Right atrium auricular region (tissue), 2 donors: ENCODE measurements around the gene MAP7. TPM values are rescaled to one million over a fixed set of nuclear protein-coding genes. Genes with fewer than 3 reads are reported as not detected.
A peak's percentile ranks its signal among the peaks of the same experiment; 100 is the strongest.

Source experiments
- DNase-seq: peaks from one replicate; pipeline ENCODE4 v3.0.0-alpha.2; 2019; ENCODE audit warnings: low spot score
- H3K27ac ChIP-seq, 2 donors: fragments of 200-600 bp; sonication (generic); 1 replicate in 1 of 2; 2 replicates in 1 of 2; pipeline ENCODE4 v1.5.1; 2016 to 2019
- H3K27me3 ChIP-seq, 2 donors: fragments of 200-600 bp; sonication (generic); one replicate each; pipeline versions ENCODE4 v1.5.1 to v1.6.0; 2017 to 2019
- H3K36me3 ChIP-seq: fragments of 200-600 bp; sonication (generic); one replicate; pipeline ENCODE4 v1.5.1; 2016
- H3K4me1 ChIP-seq, 2 donors: fragments of 200-600 bp; sonication (generic); one replicate each; pipeline versions ENCODE4 v1.5.1 to v1.6.0; 2017 to 2019
- H3K4me3 ChIP-seq, 2 donors: fragments of 200-600 bp; sonication (generic); 1 replicate in 1 of 2; 2 replicates in 1 of 2; pipeline ENCODE4 v1.5.1; 2017 to 2019; ENCODE audit warnings: mild to moderate bottlenecking in 1 of 2, moderate library complexity in 1 of 2
- H3K9me3 ChIP-seq, 2 donors: fragments of 200-600 bp; sonication (generic); one replicate each; pipeline ENCODE4 v1.5.1; 2019
- total RNA-seq, 2 donors: library from RNA; depleted of rRNA; stranded (reverse); fragments of >200 nt; gene quantifications; one replicate each; pipeline ENCODE4 v1.1.0, GENCODE V29; 2016
- TF ChIP-seq, protein P1 (sequence below), 2 donors: fragments of 200-600 bp; sonication (generic); IDR thresholded peaks; one replicate each; pipeline ENCODE4 v1.5.1; 2019; ENCODE audit warnings: antibody characterized with exemption in 2 of 2

Gene MAP7
- total RNA-seq, 2 donors from 2014 or later = 1.0 to 1.3 TPM

DNA sequence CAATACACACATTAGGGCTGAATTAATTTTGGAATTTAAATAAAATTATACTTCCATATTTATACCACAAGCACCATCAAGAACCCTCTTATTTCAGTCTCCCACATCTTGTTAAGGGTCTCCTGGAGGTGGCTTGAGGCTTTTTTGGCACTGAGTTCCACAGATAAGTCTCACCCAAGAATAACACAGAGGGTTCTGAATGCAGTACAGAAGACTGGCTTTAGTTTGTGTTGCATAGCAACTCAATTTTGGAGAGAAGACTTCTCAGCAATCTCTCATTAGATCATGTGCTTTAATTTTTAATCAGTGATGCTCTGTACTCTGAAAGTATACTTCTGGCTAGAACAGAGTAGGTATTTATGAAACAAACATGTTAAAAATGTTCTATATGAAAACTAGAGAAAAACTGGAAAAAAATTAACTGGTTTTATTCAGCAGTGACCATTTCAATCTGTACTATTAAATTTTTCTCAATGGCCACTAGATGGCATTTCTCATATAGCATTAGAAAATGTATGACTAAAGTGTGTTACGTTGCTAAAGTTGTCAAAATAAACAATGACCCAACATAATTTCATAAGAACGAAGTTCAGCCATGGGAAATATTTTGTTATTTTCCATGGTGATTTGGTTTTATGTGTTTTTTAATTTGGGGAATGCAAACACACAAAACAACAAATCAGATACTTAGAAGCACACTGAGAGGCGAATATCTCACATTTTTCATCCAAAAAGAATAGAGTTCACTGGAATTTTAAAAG, 32.7 kb upstream of the MAP7 start:
- H3K9me3 ChIP-seq = no peaks in the 10 kb centered on the region
- peaks cover 4% of the 10 kb centered on the region for H3K36me3 ChIP-seq
- no peak overlapping the region for H3K4me3 ChIP-seq
- peaks cover 0 to 18% of the 10 kb centered on the region in 2 donors for H3K4me1 ChIP-seq
- DNase-seq = no peak
- H3K27me3 ChIP-seq = no peaks in the 10 kb centered on the region
- peak overlapping the region; percentile 46 to 54 for H3K27ac ChIP-seq
- TF ChIP-seq, protein P1, sequence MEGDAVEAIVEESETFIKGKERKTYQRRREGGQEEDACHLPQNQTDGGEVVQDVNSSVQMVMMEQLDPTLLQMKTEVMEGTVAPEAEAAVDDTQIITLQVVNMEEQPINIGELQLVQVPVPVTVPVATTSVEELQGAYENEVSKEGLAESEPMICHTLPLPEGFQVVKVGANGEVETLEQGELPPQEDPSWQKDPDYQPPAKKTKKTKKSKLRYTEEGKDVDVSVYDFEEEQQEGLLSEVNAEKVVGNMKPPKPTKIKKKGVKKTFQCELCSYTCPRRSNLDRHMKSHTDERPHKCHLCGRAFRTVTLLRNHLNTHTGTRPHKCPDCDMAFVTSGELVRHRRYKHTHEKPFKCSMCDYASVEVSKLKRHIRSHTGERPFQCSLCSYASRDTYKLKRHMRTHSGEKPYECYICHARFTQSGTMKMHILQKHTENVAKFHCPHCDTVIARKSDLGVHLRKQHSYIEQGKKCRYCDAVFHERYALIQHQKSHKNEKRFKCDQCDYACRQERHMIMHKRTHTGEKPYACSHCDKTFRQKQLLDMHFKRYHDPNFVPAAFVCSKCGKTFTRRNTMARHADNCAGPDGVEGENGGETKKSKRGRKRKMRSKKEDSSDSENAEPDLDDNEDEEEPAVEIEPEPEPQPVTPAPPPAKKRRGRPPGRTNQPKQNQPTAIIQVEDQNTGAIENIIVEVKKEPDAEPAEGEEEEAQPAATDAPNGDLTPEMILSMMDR (IDR thresholded peaks at IDR 0.05) = peak; percentile 56 to 70

DNA sequence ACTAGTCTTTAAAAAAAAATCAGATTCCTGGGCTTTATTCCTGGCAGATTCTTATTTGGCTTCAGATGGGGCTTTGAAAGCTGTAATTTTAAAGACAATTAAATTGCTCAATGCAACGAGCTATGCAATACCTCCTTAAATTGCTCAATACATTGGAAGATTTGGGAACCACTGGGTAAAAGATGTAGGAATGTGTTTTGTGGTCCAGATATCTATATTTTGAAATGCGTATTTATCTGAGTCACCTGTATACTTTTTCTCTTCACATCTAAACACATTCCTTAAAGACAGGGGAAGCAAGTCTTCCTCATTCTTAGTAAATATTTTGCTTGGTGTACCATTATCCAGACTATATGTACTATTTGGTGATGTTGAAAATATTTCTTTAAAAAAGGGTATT, 29.6 kb upstream of the MAP7 start:
- TF ChIP-seq, protein P1 (IDR thresholded peaks at IDR 0.05) = no peak
- H3K27ac ChIP-seq = no peak overlapping the region
- no peak for DNase-seq
- H3K4me3 ChIP-seq = no peak overlapping the region
- peaks cover 0 to 6% of the 10 kb centered on the region in 2 donors for H3K4me1 ChIP-seq
- no peaks in the 10 kb centered on the region for H3K27me3 ChIP-seq
- H3K9me3 ChIP-seq = no peaks in the 10 kb centered on the region
- peaks cover 4% of the 10 kb centered on the region for H3K36me3 ChIP-seq

DNA sequence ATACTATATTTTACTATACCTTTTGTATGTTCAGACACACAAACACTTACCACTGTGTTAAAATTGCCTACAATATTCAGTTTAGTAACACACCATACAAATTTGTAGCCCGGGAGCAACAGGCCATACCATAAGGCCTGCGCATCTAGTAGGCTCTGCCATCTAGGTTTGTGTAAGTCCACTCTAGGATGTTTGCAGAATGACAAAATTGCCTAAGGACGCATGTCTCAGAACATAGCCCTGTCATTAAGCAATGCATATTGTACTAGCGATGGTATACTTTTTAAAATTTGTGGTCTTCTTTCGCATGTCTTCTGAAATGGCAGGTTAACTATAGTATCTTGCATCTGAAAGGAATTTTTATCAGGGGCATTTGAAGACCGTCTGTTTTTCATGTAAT, 26.6 kb upstream of the MAP7 start:
- H3K9me3 ChIP-seq = peaks cover 0 to 2% of the 10 kb centered on the region in 2 donors
- H3K27ac ChIP-seq = no peak overlapping the region
- no peak overlapping the region for H3K4me3 ChIP-seq
- DNase-seq = no peak
- TF ChIP-seq, protein P1 (IDR thresholded peaks at IDR 0.05) = no peak
- H3K4me1 ChIP-seq = no peaks in the 10 kb centered on the region
- peaks cover 4% of the 10 kb centered on the region for H3K36me3 ChIP-seq
- no peaks in the 10 kb centered on the region for H3K27me3 ChIP-seq

DNA sequence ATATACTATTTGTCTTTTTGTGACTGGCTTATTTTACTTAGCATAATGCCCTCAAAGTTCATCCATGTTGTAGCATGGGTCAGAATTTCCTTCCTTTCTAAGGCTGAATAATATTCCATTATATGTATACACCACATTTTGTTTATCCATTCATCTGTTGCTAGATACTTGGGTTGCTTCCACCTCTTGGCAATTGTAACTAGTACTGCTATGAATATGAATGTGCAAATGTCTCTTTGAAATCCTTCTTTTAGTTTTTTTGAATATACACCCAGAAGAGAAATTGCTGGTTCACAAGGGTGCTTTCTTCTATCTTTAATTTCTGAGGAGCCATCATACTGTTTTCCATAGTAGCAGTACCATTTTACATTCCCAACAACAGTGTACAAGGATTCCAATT, 21.3 kb upstream of the MAP7 start:
- no peak for DNase-seq
- Histone ChIP-seq H3K4me1 (no peaks in the 10 kb centered on the region), H3K36me3 (no peaks in the 10 kb centered on the region), H3K27me3 (no peaks in the 10 kb centered on the region), H3K9me3 (peaks cover 0 to 12% of the 10 kb centered on the region in 2 donors), H3K27ac (no peak overlapping the region), H3K4me3 (no peak overlapping the region)
- TF ChIP-seq, protein P1 (IDR thresholded peaks at IDR 0.05) = no peak

DNA sequence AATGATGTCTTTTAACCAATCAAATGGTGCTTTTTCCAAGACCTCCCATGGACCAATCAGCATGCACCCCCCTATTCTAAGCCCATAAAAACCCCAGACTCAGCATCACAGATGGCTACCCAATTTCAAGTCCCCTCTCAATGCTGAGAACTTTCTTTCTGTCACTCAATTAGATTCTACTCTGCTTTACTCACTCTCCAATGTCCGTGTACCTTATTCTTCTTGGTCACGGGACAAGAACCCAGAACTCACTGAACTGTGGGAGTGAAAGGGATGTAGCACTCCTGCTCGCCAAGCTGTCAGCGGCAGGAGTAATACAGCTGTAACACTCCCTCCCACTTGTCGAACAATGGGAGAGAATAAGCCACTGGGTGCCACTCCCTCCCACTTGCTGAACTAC, 20.8 kb upstream of the MAP7 start:
- no peaks in the 10 kb centered on the region for H3K36me3 ChIP-seq
- TF ChIP-seq, protein P1 (IDR thresholded peaks at IDR 0.05) = no peak
- peaks cover 0 to 12% of the 10 kb centered on the region in 2 donors for H3K9me3 ChIP-seq
- H3K4me1 ChIP-seq = no peaks in the 10 kb centered on the region
- no peak overlapping the region for H3K27ac ChIP-seq
- no peak for DNase-seq
- H3K4me3 ChIP-seq = no peak overlapping the region
- H3K27me3 ChIP-seq = no peaks in the 10 kb centered on the region

DNA sequence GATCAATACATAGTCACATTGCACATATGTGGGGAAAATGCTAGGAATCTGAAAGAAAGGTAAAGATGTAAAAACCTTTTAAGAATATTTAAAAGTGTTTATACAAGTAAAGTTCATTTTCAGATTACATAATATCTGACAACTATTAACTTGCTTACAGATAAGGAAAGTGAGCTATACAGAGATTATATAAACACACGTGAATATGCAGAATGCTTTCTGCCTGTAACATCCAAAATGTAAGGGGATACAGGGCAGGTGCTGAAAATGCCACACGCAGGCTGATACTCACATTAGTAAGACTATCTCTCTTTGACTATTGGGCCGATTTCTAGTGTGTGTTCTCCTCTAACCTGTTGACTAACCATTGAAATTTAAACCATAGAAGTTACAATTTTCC, 17.9 kb upstream of the MAP7 start:
- Histone ChIP-seq H3K27me3 (no peaks in the 10 kb centered on the region), H3K4me1 (no peaks in the 10 kb centered on the region), H3K36me3 (no peaks in the 10 kb centered on the region), H3K27ac (no peak overlapping the region), H3K4me3 (no peak overlapping the region), H3K9me3 (peaks cover 0 to 12% of the 10 kb centered on the region in 2 donors)
- TF ChIP-seq, protein P1 (IDR thresholded peaks at IDR 0.05) = no peak
- no peak for DNase-seq
